ENCODE measurements around the gene DNAI7. TPM values are rescaled to one million over a fixed set of nuclear protein-coding genes. Genes with fewer than 3 reads are reported as not detected.

DNAI7 gene, protein sequence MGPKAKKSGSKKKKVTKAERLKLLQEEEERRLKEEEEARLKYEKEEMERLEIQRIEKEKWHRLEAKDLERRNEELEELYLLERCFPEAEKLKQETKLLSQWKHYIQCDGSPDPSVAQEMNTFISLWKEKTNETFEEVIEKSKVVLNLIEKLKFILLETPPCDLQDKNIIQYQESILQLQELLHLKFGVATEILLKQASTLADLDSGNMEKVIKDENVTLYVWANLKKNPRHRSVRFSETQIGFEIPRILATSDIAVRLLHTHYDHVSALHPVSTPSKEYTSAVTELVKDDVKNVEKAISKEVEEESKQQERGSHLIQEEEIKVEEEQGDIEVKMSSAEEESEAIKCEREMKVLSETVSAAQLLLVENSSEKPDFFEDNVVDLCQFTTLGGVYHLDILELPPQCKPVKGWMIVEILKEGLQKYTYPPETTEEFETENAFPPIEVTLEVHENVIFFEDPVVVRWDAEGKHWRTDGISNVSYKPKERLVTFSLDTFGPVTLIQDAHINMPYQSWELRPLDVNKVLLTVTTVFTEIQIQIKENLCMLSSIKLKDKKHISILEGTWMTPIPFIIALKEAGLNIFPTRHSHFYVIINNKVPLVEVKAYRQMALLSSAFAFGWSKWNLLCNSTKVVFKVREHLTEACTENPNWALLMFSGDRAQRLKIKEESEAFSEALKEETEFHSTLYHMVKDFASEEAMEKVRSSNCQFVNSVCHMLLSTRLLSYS
- total RNA-seq (2014; rRNA removed; shearing (Covaris generic)), result 0.23 and 0.60 TPM in 2 replicates

GRCh38 chr12:25195056-25195971 is at the start of gene DNAI7, which contains the start of gene ETFRF1:
Gene DNAI7 (minus strand): TSS chr12:25195160. CDS start chr12:25195078, 82 bp downstream.
Gene ETFRF1 (plus strand): TSS chr12:25195237. CDS start chr12:25203957, 8,720 bp downstream.
- peak; percentile 93 for DNase-seq (ENCODE audit: low spot score)

- no peak for DNase-seq (ENCODE audit: low spot score)
These were observed 48.7 kb upstream of the DNAI7 start for GRCh38 chr12:25243680-25243990.

GRCh38 chr12:25242981-25243679 is 48.2 kb upstream of the DNAI7 start:
- DNase-seq (ENCODE audit: low spot score), result no peak

DNA sequence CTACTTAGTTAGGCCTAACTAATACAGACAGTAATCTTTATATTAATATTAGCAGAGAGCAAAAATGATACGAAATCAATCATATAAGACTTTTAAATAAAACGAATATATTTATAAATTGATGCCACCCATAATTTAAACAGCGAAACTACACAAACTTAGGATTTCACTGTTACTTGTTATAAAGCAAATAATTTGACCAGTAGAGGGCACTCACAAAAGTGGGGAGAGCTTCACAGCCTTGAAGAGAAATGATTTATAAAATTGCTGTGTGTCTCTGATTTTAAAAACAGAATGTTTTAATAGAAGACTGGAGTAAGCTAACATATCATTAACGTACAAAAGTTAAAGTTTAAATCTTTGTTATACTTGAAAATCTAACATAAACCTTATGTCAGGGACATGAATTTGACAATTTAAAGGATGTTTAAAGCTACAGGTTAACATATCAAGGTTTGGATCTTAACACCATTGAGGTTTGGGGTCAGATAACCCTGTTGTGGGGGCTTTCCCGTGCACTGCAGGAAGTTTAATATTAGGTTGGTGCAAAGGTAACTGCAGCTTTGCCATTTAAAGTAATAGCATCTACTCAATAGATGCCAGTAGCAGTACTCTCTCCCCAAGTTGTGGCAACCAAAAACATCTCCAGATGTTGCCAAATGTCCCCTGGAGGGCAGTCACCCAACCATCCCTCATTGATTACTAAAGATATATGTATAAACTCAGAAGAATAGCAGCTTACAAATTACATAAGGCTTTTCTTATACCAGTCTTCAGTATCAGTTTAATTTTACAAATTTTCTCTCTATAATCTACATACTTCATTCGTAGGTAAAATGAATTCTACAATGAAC is 46.4 kb upstream of the DNAI7 start:
- DNase-seq (ENCODE audit: low spot score), result peak; percentile 13

DNA sequence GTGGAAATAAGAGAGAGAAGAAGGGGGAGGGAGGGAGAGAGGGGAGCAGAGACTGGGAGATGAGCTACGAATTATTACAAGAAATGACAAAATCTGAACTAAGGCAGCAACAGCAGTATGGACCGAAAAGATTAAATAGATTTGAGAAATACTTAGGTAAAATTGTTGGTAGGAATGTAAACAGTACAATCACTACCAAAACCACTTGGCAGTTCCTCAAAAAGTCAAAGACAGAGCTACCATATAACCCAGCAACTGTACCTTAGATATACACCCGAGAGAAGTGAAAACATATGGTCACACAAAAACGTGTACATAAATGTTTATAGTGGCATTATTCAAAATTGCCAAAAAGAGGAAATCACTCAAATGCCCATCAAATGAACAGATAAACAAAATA is 41.7 kb upstream of the DNAI7 start:
- no peak for DNase-seq (ENCODE audit: low spot score)

- DNase-seq (ENCODE audit: low spot score), result no peak
These were observed 41.2 kb upstream of the DNAI7 start for GRCh38 chr12:25236190-25236589.

DNA sequence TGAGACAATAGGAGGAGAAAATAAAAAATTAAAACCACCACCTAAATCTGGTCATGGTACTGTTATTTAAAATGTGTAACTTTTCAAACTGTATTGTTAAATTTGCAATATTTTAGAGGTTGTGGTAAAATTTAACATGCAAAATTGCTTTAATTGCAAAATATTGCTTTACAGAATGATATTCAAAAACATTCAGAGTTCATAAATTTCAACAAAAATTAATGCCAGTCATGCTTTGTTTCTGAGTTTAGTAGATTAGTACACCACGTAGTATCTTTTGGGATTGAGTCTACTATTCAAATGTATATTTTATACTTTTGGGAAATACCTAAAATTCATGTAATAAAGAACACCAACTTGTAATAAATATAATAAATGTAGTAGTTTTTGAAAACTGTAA is 18.4 kb upstream of the DNAI7 start:
- no peak for DNase-seq (ENCODE audit: low spot score)

GRCh38 chr12:25208554-25208953 is 13.6 kb upstream of the DNAI7 start:
- no peak for DNase-seq (ENCODE audit: low spot score)

- no peak for DNase-seq (ENCODE audit: low spot score)
These were observed 12.9 kb upstream of the DNAI7 start for GRCh38 chr12:25207846-25208245.

GRCh38 chr12:25207411-25207810 is 12.5 kb upstream of the DNAI7 start:
- DNase-seq (ENCODE audit: low spot score), result no peak

- no peak for DNase-seq (ENCODE audit: low spot score)
These were observed 7.2 kb upstream of the DNAI7 start for GRCh38 chr12:25202137-25202536.

- no peak for DNase-seq (ENCODE audit: low spot score)
These were observed 5.7 kb upstream of the DNAI7 start for GRCh38 chr12:25200703-25201102.

- DNase-seq (ENCODE audit: low spot score), result no peak
These were observed 2.6 kb upstream of the DNAI7 start for GRCh38 chr12:25197608-25198007.

- DNase-seq (ENCODE audit: low spot score), result no peak
These were observed 271 bp downstream of the DNAI7 start for GRCh38 chr12:25194722-25195055.

DNA sequence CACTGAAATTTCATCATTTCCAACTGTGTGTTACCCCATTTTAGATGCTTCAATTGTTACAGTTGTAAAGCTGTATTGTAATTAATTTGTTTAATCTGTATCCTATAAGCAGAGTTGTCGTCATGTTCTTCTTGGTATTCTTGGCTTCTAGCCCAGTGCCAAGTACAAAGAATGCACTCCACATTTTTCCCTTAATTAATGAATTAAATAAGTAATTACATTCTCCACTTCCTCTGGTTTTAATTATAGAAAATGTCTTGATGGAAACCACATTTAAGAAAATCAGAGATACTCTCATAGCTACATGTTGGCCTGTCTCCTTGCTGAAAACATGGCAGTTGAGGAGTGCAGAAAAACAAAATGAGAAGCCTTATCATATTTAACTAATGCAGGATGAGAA is 746 bp downstream of the DNAI7 start:
- DNase-seq (ENCODE audit: low spot score), result no peak

- DNase-seq (ENCODE audit: low spot score), result no peak
These were observed 4.2 kb downstream of the DNAI7 start for GRCh38 chr12:25190793-25191192.

DNA sequence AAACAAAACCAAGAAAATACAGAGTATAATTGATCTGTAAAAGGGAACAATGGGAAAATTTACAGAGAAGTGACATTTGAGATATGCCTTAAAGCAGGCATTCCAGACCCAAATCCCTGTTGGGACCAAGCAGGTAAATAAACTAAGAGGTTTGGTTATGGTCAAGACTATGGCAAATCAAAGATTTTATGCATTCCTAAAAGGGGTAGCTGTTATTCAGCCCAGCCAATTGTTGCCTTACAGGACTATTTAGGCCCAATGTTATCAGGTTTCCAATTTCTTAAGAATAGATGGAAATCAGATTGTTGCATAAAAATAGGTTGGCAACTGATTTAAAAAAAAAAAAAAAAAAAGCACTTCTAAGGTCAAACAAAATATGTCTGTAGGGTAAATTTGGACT is 5.3 kb downstream of the DNAI7 start:
- DNase-seq (ENCODE audit: low spot score), result peak; percentile 32

DNA sequence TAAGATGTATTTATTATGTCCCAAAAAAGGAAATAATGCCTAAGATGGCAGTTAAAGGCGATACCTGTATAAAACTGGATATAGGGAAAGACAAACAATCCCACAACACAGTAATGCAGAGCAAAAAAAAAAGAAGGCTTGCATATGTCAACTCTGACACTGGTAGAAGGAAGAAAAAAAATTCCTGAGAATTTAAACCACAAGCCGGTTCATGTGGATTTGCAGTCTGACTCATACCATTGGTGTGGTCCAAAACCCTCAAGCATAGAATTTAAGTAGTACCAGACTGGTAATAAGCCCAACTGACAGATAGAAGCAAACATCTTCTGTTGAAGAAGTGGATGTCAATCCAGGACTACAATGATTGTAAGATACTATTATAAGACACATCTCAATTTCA is 7.2 kb downstream of the DNAI7 start:
- DNase-seq (ENCODE audit: low spot score), result peak; percentile 88

- DNase-seq (ENCODE audit: low spot score), result peak; percentile 58
These were observed 8.1 kb downstream of the DNAI7 start for GRCh38 chr12:25186788-25187402.

All from H4 (cell line).